ENCODE data around the gene MRPL40.

MRPL40 gene

GRCh38 chr22:19432133-19432851 lies at the start of gene MRPL40:
MRPL40 (plus strand) TSS chr22:19432545; CDS start chr22:19432555, 10 bp downstream.
- peak; percentile 85 to 88 for DNase-seq

GRCh38 chr22:19383292-19383691 lies 49.1 kb upstream of the MRPL40 start:
- DNase-seq: no peak

- no peak for DNase-seq
These were observed 47.0 kb upstream of the MRPL40 start for GRCh38 chr22:19385221-19385906.

GRCh38 chr22:19386248-19386647 lies 46.1 kb upstream of the MRPL40 start:
- DNase-seq: no peak

- DNase-seq: no peak
These were observed 45.3 kb upstream of the MRPL40 start for GRCh38 chr22:19387038-19387437.

- no peak for DNase-seq
These were observed 44.8 kb upstream of the MRPL40 start for GRCh38 chr22:19387575-19387974.

GRCh38 chr22:19393704-19394103 lies 38.6 kb upstream of the MRPL40 start:
- DNase-seq: no peak

GRCh38 chr22:19394274-19395050 lies 37.9 kb upstream of the MRPL40 start:
- no peak for DNase-seq

GRCh38 chr22:19395276-19395675 lies 37.1 kb upstream of the MRPL40 start:
- no peak for DNase-seq

GRCh38 chr22:19396561-19396933 lies 35.8 kb upstream of the MRPL40 start:
- DNase-seq: no peak

GRCh38 chr22:19396934-19397733 lies 35.2 kb upstream of the MRPL40 start:
- no peak for DNase-seq

- DNase-seq: no peak
These were observed 34.6 kb upstream of the MRPL40 start for GRCh38 chr22:19397734-19398104.

GRCh38 chr22:19398206-19398605 lies 34.1 kb upstream of the MRPL40 start:
- DNase-seq: no peak

GRCh38 chr22:19398652-19399051 lies 33.7 kb upstream of the MRPL40 start:
- no peak for DNase-seq

- DNase-seq: no peak
These were observed 31.5 kb upstream of the MRPL40 start for GRCh38 chr22:19400881-19401280.

GRCh38 chr22:19401483-19401882 lies 30.9 kb upstream of the MRPL40 start:
- DNase-seq: no peak

GRCh38 chr22:19402642-19403191 lies 29.6 kb upstream of the MRPL40 start:
- DNase-seq: no peak

GRCh38 chr22:19404676-19405075 lies 27.7 kb upstream of the MRPL40 start:
- no peak for DNase-seq

GRCh38 chr22:19405133-19405532 lies 27.2 kb upstream of the MRPL40 start:
- no peak for DNase-seq

- DNase-seq: no peak
These were observed 26.7 kb upstream of the MRPL40 start for GRCh38 chr22:19405652-19406051.

- DNase-seq: no peak
These were observed 26.0 kb upstream of the MRPL40 start for GRCh38 chr22:19406281-19406811.

- DNase-seq: no peak
These were observed 25.5 kb upstream of the MRPL40 start for GRCh38 chr22:19406846-19407245.
